AG04450 (cell line): Measurements from ENCODE around the gene DCLK1. TPM values are rescaled to one million over a fixed set of nuclear protein-coding genes. Genes with fewer than 3 reads are reported as not detected.

ENCODE experiments used
- CTCF ChIA-PET: fragments of 300-600, 350-600 bp; formaldehyde crosslinking; extraction: SDS; loops from one replicate; lab custom pipeline; 2022; ENCODE audit warnings: antibody characterized with exemption, inconsistent platforms; lab: Charles Lee
- POLR2A ChIA-PET: fragments of 350-600 bp; formaldehyde crosslinking; extraction: SDS; loops from one replicate; lab custom pipeline; 2021; ENCODE audit warnings: antibody characterized with exemption, inconsistent platforms; lab: Yijun Ruan, JAX
- DNase-seq: peaks from one replicate; pipeline ENCODE4 v3.0.0-alpha.2; 2011; ENCODE audit warnings: low read depth, low spot score
- H3K27ac ChIP-seq: one replicate; pipeline ENCODE4 v1.5.1; 2012; ENCODE audit warnings: low read depth, low read length, control low read depth
- H3K27me3 ChIP-seq: one replicate; pipeline ENCODE4 v1.6.0; 2012; ENCODE audit warnings: low read length; ENCODE audit not compliant: control insufficient read depth, insufficient read depth
- H3K4me3 ChIP-seq: 2 replicates; pipeline ENCODE4 v1.5.1; 2011; ENCODE audit warnings: mild to moderate bottlenecking, low read depth, low read length, control low read depth
- H3K9me3 ChIP-seq: 2 replicates; pipeline ENCODE4 v1.5.1; 2012; ENCODE audit warnings: low read length; ENCODE audit not compliant: control insufficient read depth, insufficient read depth
- CTCF ChIP-seq: IDR thresholded peaks from 2 replicates; pipeline ENCODE4 v1.5.1; 2011; ENCODE audit warnings: low read depth, low read length, control low read depth, inconsistent platforms
- polyA plus RNA-seq: library from polyadenylated mRNA; depleted of rRNA; stranded (reverse); fragments of >200 nt; gene quantifications from 2 replicates; pipeline ENCODE4 v1.2.3, GENCODE V29; 2011

DCLK1 gene
- polyA plus RNA-seq, 1 experiment = not detected

DNA sequence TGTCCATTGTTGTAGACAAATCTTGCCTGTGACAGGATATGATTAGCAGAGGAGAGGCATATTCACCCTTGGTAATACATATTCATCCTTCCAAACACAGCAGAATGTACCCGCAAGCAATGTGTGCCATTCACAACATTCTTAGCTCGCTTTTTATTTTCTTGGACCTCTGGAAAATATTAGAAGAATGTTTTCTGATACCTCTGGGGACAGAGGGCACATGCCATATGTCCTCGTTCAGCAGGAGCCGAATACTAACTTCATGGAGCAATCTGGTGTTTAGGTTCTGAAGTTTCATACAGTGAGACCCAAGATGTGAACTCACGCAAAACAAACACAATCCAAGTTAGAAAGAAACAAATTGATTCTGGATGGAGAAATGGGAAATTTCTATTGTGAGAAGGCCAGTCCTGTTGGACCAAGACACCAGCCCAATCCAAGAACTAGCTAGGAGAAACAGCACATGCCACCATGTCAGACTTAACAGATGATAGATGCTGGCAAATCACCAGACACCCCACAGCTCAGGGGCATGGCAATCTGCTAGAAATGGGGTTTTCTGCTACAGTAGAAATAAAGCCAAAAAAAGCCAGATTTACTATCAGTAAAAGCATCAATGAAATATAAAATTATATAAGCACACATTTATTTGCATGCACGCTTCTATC lies 297.4 kb downstream of the DCLK1 start:
- H3K27me3 ChIP-seq = no peaks in the 10 kb centered on the region
- H3K27ac ChIP-seq = no peak overlapping the region
- H3K9me3 ChIP-seq = no peaks in the 10 kb centered on the region
- TF ChIP-seq CTCF = no peak
- POLR2A ChIA-PET = no interaction called here
- H3K4me3 ChIP-seq = no peak overlapping the region
- no peak for DNase-seq
- CTCF ChIA-PET = no interaction called here

- no peak for DNase-seq
- POLR2A ChIA-PET = no interaction called here
- TF ChIP-seq CTCF = no peak
- Histone ChIP-seq H3K9me3 (no peaks in the 10 kb centered on the region), H3K27ac (no peak overlapping the region), H3K4me3 (no peak overlapping the region), H3K27me3 (no peaks in the 10 kb centered on the region)
- CTCF ChIA-PET = no interaction called here
Observed at GRCh38 chr13:35833031-35833430, 298.2 kb downstream of the DCLK1 start.

GRCh38 chr13:35832551-35832950 lies 298.6 kb downstream of the DCLK1 start:
- ChIA-PET POLR2A (no interaction called here), CTCF (interaction anchor here (1.0 kb wide), 2 partner anchors 13 to 14 kb away, joined by 4 to 5 read pairs; no protein-coding TSS in a partner anchor)
- no peaks in the 10 kb centered on the region for H3K9me3 ChIP-seq
- TF ChIP-seq CTCF = no peak
- H3K27me3 ChIP-seq = no peaks in the 10 kb centered on the region
- H3K4me3 ChIP-seq = no peak overlapping the region
- no peak for DNase-seq
- no peak overlapping the region for H3K27ac ChIP-seq

GRCh38 chr13:35830850-35831450 lies 300.2 kb downstream of the DCLK1 start:
- no peak for TF ChIP-seq CTCF
- Histone ChIP-seq H3K27ac (no peak overlapping the region), H3K27me3 (no peaks in the 10 kb centered on the region), H3K4me3 (no peak overlapping the region), H3K9me3 (no peaks in the 10 kb centered on the region)
- CTCF ChIA-PET = interaction anchor here (0.6 to 1.9 kb wide), 4 partner anchors 10 to 200 kb away, joined by 3 to 26 read pairs (median 4); no protein-coding TSS in a partner anchor
- POLR2A ChIA-PET = no interaction called here
- DNase-seq = no peak

DNA sequence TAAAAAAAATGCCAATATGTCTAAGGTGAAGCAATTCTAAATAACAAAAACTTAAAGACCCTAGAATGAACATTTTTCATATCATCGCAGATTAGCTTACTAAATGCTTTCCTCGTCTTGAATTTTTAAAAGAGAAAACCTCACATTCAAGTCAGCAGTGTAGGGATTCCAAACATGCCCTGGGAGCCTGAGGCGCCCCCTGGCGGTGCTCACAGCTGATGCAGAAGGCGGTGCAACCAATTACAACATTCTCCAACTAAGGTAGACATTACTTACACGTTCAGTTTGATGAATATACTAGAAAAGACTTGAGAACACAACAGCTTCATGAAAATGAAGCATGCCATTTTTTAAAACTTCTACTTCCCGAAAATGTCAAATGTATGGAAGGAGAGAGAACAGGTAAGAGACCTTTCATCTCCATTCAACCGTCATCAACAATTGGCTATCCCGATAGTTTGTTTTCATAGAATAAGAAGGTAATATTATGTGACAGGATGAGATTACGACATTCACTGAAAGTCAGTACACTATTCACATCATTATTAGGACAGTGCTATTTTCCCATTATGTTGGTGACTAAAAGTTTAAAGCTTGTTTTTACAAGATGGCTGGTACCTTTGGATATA lies 304.4 kb downstream of the DCLK1 start:
- no peak for DNase-seq
- POLR2A ChIA-PET = no interaction called here
- Histone ChIP-seq H3K4me3 (no peak overlapping the region), H3K27ac (no peak overlapping the region), H3K27me3 (no peaks in the 10 kb centered on the region), H3K9me3 (no peaks in the 10 kb centered on the region)
- TF ChIP-seq CTCF = peak; percentile 23; the same call in 1 of the 2 replicates
- CTCF ChIA-PET = interaction anchor here (0.7 kb wide), 1 partner anchor 8 kb away, joined by 3 read pairs; no protein-coding TSS in a partner anchor
